ENCODE results near the gene KSR2. TPM values are rescaled to one million over a fixed set of nuclear protein-coding genes. Genes with fewer than 3 reads are reported as not detected.

Gene KSR2
- total RNA-seq, 1 experiment from 2014 or later, result 0.14 TPM

GRCh38 chr12:117412465-117413188, 556.2 kb downstream of the KSR2 start:
- DNase-seq (ENCODE audit: low read depth), result no peak
- in situ Hi-C loops (cut with HindIII; ENCODE audit: low pct_unique_long_range_greater_than_20kb, low sequenced_read_pairs), result no loop called here

GRCh38 chr12:117409286-117409685, 559.5 kb downstream of the KSR2 start:
- DNase-seq (ENCODE audit: low read depth), result no peak
- in situ Hi-C loops (cut with HindIII; ENCODE audit: low pct_unique_long_range_greater_than_20kb, low sequenced_read_pairs), result no loop called here

DNA sequence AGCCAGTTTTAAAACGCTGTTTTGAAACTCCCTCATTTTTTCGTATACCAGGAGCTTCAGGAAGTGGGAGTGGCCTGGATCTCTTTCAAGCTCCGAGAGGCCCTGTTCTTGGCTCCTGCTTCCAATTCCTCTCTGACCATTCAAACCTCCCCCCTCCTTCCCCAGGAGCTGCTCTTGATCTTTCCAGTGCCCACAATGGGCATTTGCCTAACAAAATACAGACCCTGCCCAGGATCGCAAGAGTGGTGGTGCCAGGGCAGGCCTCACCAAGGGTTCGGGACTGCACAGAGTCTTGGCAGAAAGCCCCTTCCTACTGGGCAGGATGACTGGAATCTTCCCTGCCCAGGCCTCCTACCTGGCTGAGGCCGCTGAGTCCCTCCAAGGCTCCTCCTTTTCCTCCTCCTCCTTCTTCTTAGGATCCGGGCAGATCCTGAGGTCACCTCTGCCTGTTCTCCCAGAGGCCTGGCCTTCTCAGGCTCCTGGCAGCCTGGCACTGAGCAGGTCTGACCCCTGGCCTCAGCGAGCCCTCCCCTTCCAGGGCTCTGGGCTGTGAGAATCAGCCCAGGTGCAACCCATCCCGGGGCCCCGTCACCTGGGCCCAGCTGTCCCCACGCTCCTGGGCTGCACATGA, 560.5 kb downstream of the KSR2 start:
- in situ Hi-C loops (cut with HindIII; ENCODE audit: low pct_unique_long_range_greater_than_20kb, low sequenced_read_pairs), result no loop called here
- DNase-seq (ENCODE audit: low read depth), result no peak

DNA sequence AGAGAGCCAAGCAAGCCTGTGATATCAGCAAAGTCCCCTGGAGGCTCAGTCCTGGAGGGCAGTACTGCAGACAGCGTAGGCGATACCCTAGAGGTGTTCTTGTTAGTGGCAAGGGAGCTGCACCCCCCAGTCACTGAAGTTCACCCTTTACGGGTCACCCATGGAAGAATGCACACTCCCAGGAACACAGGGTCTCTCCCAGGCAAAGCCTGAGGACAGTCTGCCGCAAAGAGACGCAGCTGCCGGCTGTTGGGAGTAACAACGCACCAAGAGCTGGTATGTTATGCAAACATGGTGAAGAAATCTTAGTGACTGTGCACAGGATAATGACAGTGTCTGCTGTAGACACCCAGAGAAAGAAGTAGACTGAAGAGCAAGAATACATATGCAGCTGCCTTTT, 563.9 kb downstream of the KSR2 start:
- in situ Hi-C loops (cut with HindIII; ENCODE audit: low pct_unique_long_range_greater_than_20kb, low sequenced_read_pairs), result no loop called here

GRCh38 chr12:117404203-117404853, 564.5 kb downstream of the KSR2 start:
- in situ Hi-C loops (cut with HindIII; ENCODE audit: low pct_unique_long_range_greater_than_20kb, low sequenced_read_pairs), result no loop called here
- DNase-seq (ENCODE audit: low read depth), result no peak

More for the DNA sequence above, 563.9 kb downstream of the KSR2 start:
- no peak for DNase-seq (ENCODE audit: low read depth)

GRCh38 chr12:117403586-117404139, 565.1 kb downstream of the KSR2 start:
- in situ Hi-C loops (cut with HindIII; ENCODE audit: low pct_unique_long_range_greater_than_20kb, low sequenced_read_pairs), result no loop called here
- no peak for DNase-seq (ENCODE audit: low read depth)

Other genes with a start within 250 kb of the KSR2 start
- 45.0 and 57.6 TPM in 2 replicates for gene RFC5, start 47.7 kb upstream of the KSR2 start, total RNA-seq (2014; rRNA removed; shearing (Covaris generic); ENCODE audit: low replicate concordance)
- 128 and 149 TPM in 2 replicates for gene WSB2, start 92.2 kb upstream of the KSR2 start, total RNA-seq (2014; rRNA removed; shearing (Covaris generic); ENCODE audit: low replicate concordance)
- gene VSIG10, start 135.0 kb upstream of the KSR2 start, total RNA-seq (2014; rRNA removed; shearing (Covaris generic); ENCODE audit: low replicate concordance), result 14.9 and 80.6 TPM in 2 replicates
- gene PEBP1, start 167.1 kb upstream of the KSR2 start, total RNA-seq (2014; rRNA removed; shearing (Covaris generic); ENCODE audit: low replicate concordance), result 216 and 281 TPM in 2 replicates